Naive B cell (primary cell): Measurements from ENCODE around the gene CD99. TPM values are rescaled to one million over a fixed set of nuclear protein-coding genes. Genes with fewer than 3 reads are reported as not detected.
"Not testable (repeated sequence)": the region's sequence is repeated elsewhere in the genome, so short reads cannot be mapped to it uniquely, and the experiment has no call there.

ENCODE experiments used
- ATAC-seq, 2 donors: fragments of 150-1000 bp; cut with Tn5 transposase; 2 replicates each; pipeline ENCODE4 v1.10.0; 2021; ENCODE audit warnings: low read depth in 2 of 2, mild to moderate bottlenecking in 2 of 2, moderate library complexity in 2 of 2
- DNase-seq: peaks from one replicate; pipeline ENCODE4 v3.0.0; 2022
- H3K27ac Mint-ChIP-seq, 6 donors: one replicate each; pipeline ENCODE4 v1.8.0; 2020 to 2022; ENCODE audit warnings: mild to moderate bottlenecking in 6 of 6, mixed read lengths in 6 of 6, moderate library complexity in 5 of 6, inconsistent platforms in 2 of 6
- H3K27me3 Mint-ChIP-seq, 3 donors: one replicate each; pipeline ENCODE4 v1.8.0; 2021 to 2022; ENCODE audit warnings: mixed read lengths in 3 of 3, mild to moderate bottlenecking in 1 of 3
- H3K36me3 Mint-ChIP-seq, 2 donors: one replicate each; pipeline ENCODE4 v1.8.0; 2020 to 2022; ENCODE audit warnings: mixed read lengths in 2 of 2, inconsistent platforms in 1 of 2, mild to moderate bottlenecking in 1 of 2
- H3K4me1 Mint-ChIP-seq, 3 donors: one replicate each; pipeline ENCODE4 v1.8.0; 2020 to 2022; ENCODE audit warnings: mixed read lengths in 3 of 3, inconsistent platforms in 1 of 3, mild to moderate bottlenecking in 1 of 3, moderate library complexity in 1 of 3
- H3K4me3 Mint-ChIP-seq, 8 donors: one replicate each; pipeline ENCODE4 v1.8.0; 2020 to 2022; ENCODE audit warnings: mild to moderate bottlenecking in 8 of 8, mixed read lengths in 8 of 8, moderate library complexity in 8 of 8, inconsistent platforms in 2 of 8
- H3K9me3 Mint-ChIP-seq, 7 donors: one replicate each; pipeline ENCODE4 v1.8.0; 2020 to 2022; ENCODE audit warnings: mixed read lengths in 7 of 7, mild to moderate bottlenecking in 5 of 7, inconsistent platforms in 2 of 7, moderate library complexity in 1 of 7
- polyA plus RNA-seq, 6 donors: library from polyadenylated mRNA; unstranded; fragments of 300-500 nt; fragmentation: Illumina TruSeq; gene quantifications; one replicate each; pipeline ENCODE4 v1.2.3, GENCODE V29; 2021; ENCODE audit warnings: low read depth in 6 of 6

CD99 gene
- polyA plus RNA-seq, 6 donors from 2014 or later: 85.3 to 132 (median 119) TPM

DNA sequence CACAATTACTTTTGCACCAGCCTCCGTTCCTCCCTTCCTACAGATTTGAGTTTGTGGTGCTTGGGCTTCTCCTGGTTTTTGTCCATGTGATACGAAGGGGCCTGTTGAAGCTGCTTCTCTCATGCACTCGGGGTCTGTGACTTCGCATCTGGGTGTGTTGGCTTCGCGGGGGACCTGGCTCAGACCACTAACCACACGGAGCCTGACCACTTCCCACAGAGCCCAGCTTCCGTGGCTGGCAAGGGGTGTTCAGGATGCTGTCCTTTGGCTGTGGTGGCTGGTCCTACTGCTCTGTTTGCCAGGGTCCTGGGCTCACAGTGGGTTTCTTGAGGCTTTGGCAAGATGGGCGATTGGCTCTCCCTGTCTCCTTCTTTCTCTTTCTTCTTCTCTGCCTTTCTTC is 41.0 kb downstream of the CD99 start:
- no peak for DNase-seq
- Mint-ChIP-seq H3K4me3 (no peak overlapping the region), H3K9me3 (peaks cover 0 to 2% (median 0%) of the 10 kb centered on the region in 7 donors), H3K36me3 (peaks cover 9 to 43% of the 10 kb centered on the region in 2 donors), H3K27ac (peak overlapping the region in 4 of 6 donors; percentile 37 to 58 (median 48)), H3K27me3 (no peaks in the 10 kb centered on the region), H3K4me1 (peaks cover 0 to 15% (median 9%) of the 10 kb centered on the region in 3 donors)
- no peak for ATAC-seq

DNA sequence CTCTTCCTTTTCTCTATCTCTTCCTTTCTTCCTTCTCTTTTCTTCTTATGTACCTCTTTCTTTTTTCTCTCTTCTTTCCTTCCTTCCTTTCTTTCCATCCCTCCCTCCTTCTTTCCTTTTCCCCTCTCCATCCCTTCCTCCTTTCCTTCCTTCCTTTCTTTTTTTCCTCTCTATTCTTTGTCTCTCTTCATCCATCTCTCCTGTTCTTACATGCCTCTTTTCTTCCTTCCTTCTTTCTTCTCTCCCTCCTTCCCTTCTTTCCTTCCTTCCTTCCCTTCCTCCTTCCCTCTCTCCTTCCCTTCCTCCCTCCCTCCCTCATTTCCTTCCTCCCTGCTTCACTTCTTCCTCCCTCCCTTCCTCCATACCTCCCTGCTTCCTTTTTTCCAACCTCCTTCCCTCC is 41.6 kb downstream of the CD99 start:
- ATAC-seq: no peak
- Mint-ChIP-seq H3K4me1 (peaks cover 0 to 15% (median 9%) of the 10 kb centered on the region in 3 donors), H3K4me3 (no peak overlapping the region), H3K36me3 (peaks cover 9 to 40% of the 10 kb centered on the region in 2 donors), H3K27me3 (no peaks in the 10 kb centered on the region), H3K27ac (peak overlapping the region in 3 of 6 donors; percentile 14 to 40 (median 26)), H3K9me3 (peaks cover 0 to 2% (median 0%) of the 10 kb centered on the region in 7 donors)
- DNase-seq: no peak

DNA sequence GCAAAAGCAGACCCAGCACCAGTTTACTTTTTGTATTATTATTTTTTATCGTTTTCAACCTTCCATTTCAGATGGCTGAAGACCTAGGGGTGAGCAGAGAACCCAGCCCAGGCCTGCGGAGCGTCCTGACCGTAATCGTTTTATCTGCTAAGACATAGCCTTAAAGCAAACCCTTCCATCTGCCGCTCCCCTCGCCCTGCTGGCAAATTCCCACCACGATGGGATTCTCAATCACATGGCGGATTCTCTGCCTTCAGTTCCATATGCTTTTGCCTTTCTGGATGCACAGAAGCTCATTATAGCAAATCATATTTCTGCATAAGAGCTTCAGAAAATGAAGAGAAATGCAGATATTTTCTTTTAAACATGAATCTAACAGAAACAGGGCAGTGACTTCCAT is 42.2 kb downstream of the CD99 start:
- peak overlapping the region in 2 of 6 donors; percentile 40 to 88 for H3K27ac Mint-ChIP-seq
- ATAC-seq (no peak), DNase-seq (no peak)
- H3K4me3 Mint-ChIP-seq: no peak overlapping the region
- peaks cover 0 to 15% (median 9%) of the 10 kb centered on the region in 3 donors for H3K4me1 Mint-ChIP-seq
- H3K36me3 Mint-ChIP-seq: peaks cover 14 to 39% of the 10 kb centered on the region in 2 donors
- H3K27me3 Mint-ChIP-seq: no peaks in the 10 kb centered on the region
- peaks cover 0 to 2% (median 0%) of the 10 kb centered on the region in 7 donors for H3K9me3 Mint-ChIP-seq

- ATAC-seq: no peak
- no peak overlapping the region for H3K27ac Mint-ChIP-seq
Measured at GRCh38 chrX:2735270-2735669, 44.2 kb downstream of the CD99 start.

GRCh38 chrX:2740672-2741071 is 49.6 kb downstream of the CD99 start:
- Mint-ChIP-seq H3K4me1 (no peaks in the 10 kb centered on the region), H3K36me3 (peaks cover 22 to 31% of the 10 kb centered on the region in 2 donors), H3K27ac (peak overlapping the region in 3 of 6 donors; percentile 15 to 59 (median 23)), H3K9me3 (peaks cover 0 to 3% (median 0%) of the 10 kb centered on the region in 7 donors), H3K27me3 (no peaks in the 10 kb centered on the region), H3K4me3 (no peak overlapping the region)
- DNase-seq (no peak), ATAC-seq (no peak)

More at GRCh38 chrX:2735270-2735669, 44.2 kb downstream of the CD99 start:
- no peak for DNase-seq
- peaks cover 0 to 15% (median 9%) of the 10 kb centered on the region in 3 donors for H3K4me1 Mint-ChIP-seq
- no peak overlapping the region for H3K4me3 Mint-ChIP-seq
- H3K9me3 Mint-ChIP-seq: peaks cover 0 to 2% (median 0%) of the 10 kb centered on the region in 7 donors
- H3K27me3 Mint-ChIP-seq: no peaks in the 10 kb centered on the region
- peaks cover 14 to 29% of the 10 kb centered on the region in 2 donors for H3K36me3 Mint-ChIP-seq

GRCh38 chrX:2741386-2741785 is 50.3 kb downstream of the CD99 start:
- peaks cover 0 to 3% (median 0%) of the 10 kb centered on the region in 7 donors for H3K9me3 Mint-ChIP-seq
- ATAC-seq: no peak

GRCh38 chrX:2746250-2746649 is 55.2 kb downstream of the CD99 start:
- H3K27me3 Mint-ChIP-seq, ATAC-seq, DNase-seq, H3K9me3 Mint-ChIP-seq, H3K27ac Mint-ChIP-seq, H3K4me3 Mint-ChIP-seq, H3K4me1 Mint-ChIP-seq: not testable (repeated sequence)
- H3K36me3 Mint-ChIP-seq: peaks cover 6 to 13% of the 10 kb centered on the region in 2 donors

More at GRCh38 chrX:2741386-2741785, 50.3 kb downstream of the CD99 start:
- Mint-ChIP-seq H3K27ac (peak overlapping the region in 1 of 6 donors; percentile 73), H3K27me3 (no peaks in the 10 kb centered on the region), H3K4me3 (no peak overlapping the region), H3K4me1 (no peaks in the 10 kb centered on the region), H3K36me3 (peaks cover 22 to 31% of the 10 kb centered on the region in 2 donors)
- no peak for DNase-seq

- Mint-ChIP-seq H3K27me3 (no peaks in the 10 kb centered on the region), H3K36me3 (peaks cover 0 to under 1% of the 10 kb centered on the region in 2 donors), H3K4me1 (no peaks in the 10 kb centered on the region), H3K27ac (no peak overlapping the region), H3K4me3 (no peak overlapping the region), H3K9me3 (no peaks in the 10 kb centered on the region)
- DNase-seq (no peak), ATAC-seq (no peak)
Measured at GRCh38 chrX:2748171-2748814, 57.2 kb downstream of the CD99 start.

DNA sequence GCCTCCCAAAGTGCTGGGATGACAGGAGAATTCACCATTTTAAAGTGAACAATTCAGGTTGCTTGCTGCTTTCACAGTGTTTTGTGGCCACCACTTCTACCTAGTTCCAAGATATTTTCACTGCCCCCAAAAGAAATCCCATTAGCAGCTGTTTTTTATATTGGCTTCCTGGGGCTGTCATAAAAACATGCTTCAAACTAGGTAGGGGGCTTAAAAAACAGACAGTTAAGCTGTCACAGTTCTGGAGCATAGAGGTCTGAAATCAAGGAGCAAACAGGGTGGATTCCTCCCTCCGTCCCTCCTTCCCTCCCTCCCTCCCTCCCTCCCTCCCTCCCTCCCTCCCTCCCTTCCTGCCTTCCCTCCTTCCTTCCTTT is 57.7 kb downstream of the CD99 start:
- no peaks in the 10 kb centered on the region for H3K9me3 Mint-ChIP-seq
- ATAC-seq (no peak), DNase-seq (no peak)
- H3K27ac Mint-ChIP-seq: no peak overlapping the region
- H3K4me3 Mint-ChIP-seq: no peak overlapping the region
- no peaks in the 10 kb centered on the region for H3K4me1 Mint-ChIP-seq
- H3K36me3 Mint-ChIP-seq: no peaks in the 10 kb centered on the region
- H3K27me3 Mint-ChIP-seq: no peaks in the 10 kb centered on the region

DNA sequence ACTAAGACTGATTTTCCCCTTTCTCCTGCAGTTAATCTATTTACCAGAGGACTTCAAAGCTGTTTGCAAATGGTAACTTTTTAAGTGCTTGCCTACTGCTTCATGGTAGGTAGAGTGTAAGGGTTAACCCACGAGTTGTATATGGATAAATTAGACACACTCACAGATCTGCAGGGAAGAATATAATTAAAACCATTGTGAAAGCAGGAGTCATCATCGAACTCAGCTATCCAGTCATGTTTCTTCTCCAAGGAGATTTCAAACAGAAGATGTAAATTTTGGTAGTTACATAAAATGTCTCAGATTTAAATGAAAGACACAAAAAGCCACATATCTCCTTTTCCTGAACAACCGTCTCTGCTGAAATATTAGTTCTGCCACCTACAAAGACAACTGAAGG is 60.2 kb downstream of the CD99 start:
- no peak for DNase-seq
- no peak overlapping the region for H3K4me3 Mint-ChIP-seq
- H3K36me3 Mint-ChIP-seq: no peaks in the 10 kb centered on the region
- no peak for ATAC-seq
- no peaks in the 10 kb centered on the region for H3K27me3 Mint-ChIP-seq
- no peaks in the 10 kb centered on the region for H3K4me1 Mint-ChIP-seq
- no peak overlapping the region for H3K27ac Mint-ChIP-seq
- no peaks in the 10 kb centered on the region for H3K9me3 Mint-ChIP-seq

DNA sequence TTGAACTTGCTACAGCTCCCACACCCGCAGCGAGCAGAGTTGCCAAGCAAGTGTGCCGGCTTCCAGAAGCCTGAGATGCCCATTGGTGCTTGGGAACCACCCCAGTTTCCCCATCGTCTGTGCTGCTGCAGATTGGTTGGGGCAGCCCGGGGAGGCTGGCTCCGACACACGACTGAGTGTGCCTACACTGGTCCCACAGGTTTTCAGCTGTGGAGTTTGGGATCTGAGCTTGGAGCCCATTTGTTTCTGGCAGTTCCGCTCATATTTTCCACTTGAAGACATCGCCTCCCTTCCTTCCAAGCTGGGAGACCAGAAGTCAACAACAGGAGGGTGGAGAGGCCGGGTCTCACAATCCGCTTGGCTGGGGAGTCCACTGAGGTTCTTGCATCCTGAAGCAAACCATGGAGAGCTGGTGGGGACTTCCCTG is 60.8 kb downstream of the CD99 start, which contains the start of gene XG:
Gene XG, plus strand, starts transcription at position 167 of the 427 bp plus-strand sequence. Its CDS starts 235 bp downstream, at position 402.
- H3K9me3 Mint-ChIP-seq, ATAC-seq, H3K27ac Mint-ChIP-seq, DNase-seq, H3K4me1 Mint-ChIP-seq, H3K27me3 Mint-ChIP-seq, H3K36me3 Mint-ChIP-seq: not testable (repeated sequence)
- peak within 1 kb of the TSS in 1 of 8 donors; percentile 52 for H3K4me3 Mint-ChIP-seq

DNA sequence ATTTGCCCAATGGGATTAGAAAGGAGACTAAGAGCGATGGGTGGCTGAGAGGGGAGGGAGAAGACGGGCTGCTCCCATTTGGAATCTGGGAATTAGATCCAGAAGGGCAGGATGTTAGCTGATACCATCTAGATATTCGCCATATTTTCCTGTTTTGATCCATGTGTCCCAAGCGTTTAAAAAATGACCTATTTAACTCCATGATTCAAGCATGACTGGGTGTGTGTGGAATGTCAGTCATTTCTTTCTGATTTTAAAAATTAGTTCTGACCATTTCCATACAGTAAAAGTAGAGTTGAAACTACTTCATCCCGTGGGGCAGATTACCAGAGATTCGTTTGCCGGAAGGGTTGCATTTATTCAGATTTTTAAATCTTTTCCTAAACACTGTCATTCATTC is 61.3 kb downstream of the CD99 start:
- not testable (repeated sequence) for ATAC-seq, H3K4me1 Mint-ChIP-seq, H3K9me3 Mint-ChIP-seq, H3K27me3 Mint-ChIP-seq, H3K27ac Mint-ChIP-seq, H3K36me3 Mint-ChIP-seq, DNase-seq, H3K4me3 Mint-ChIP-seq

DNA sequence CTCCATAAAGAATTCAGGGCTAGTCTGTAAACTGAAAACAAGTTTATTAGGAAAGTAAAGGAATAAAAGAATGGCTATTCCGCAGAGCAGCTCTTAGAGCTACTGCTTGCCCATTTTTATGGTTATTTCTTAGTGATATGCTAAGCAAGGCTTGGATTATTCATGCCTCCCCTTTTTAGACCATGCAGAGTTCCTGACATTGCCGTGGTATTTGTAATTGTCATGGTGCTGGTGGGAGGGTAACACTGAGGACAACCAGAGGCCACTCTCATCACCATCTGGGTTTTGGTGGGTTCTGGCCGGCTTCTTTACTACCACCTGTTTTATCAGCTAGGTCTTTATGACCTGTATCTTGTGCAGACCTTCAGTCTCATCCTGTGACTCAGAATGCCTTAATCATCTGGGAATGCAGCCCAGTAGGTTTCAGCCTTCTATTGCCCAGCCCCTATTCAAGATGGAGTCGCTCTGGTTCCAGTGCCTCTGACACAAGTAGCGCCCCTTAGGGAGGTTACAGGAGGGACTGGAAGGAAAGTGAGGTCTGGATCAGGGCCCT is 64.1 kb downstream of the CD99 start:
- not testable (repeated sequence) for H3K4me3 Mint-ChIP-seq, H3K4me1 Mint-ChIP-seq, ATAC-seq, H3K27me3 Mint-ChIP-seq, DNase-seq, H3K9me3 Mint-ChIP-seq, H3K36me3 Mint-ChIP-seq, H3K27ac Mint-ChIP-seq

GRCh38 chrX:2756548-2756947 is 65.5 kb downstream of the CD99 start:
- no peak for DNase-seq
- H3K4me3 Mint-ChIP-seq: no peak overlapping the region
- peaks cover 4 to 8% (median 4%) of the 10 kb centered on the region in 3 donors for H3K27me3 Mint-ChIP-seq
- peaks cover 0 to 4% of the 10 kb centered on the region in 2 donors for H3K36me3 Mint-ChIP-seq
- no peak for ATAC-seq
- no peaks in the 10 kb centered on the region for H3K4me1 Mint-ChIP-seq
- peaks cover 0 to 3% (median 0%) of the 10 kb centered on the region in 7 donors for H3K9me3 Mint-ChIP-seq
- H3K27ac Mint-ChIP-seq: no peak overlapping the region
